HG03095 (cell line): ENCODE results near the gene RPIA.
"Not testable (repeated sequence)": the region's sequence is repeated elsewhere in the genome, so short reads cannot be mapped to it uniquely, and the experiment has no call there.

Experiments used
- ATAC-seq: cut with Tn5 transposase; IDR thresholded peaks from one replicate; pipeline ENCODE4 v1.9.1; 2021; ENCODE audit warnings: moderate library complexity; ENCODE audit not compliant: unreplicated experiment

RPIA gene

DNA sequence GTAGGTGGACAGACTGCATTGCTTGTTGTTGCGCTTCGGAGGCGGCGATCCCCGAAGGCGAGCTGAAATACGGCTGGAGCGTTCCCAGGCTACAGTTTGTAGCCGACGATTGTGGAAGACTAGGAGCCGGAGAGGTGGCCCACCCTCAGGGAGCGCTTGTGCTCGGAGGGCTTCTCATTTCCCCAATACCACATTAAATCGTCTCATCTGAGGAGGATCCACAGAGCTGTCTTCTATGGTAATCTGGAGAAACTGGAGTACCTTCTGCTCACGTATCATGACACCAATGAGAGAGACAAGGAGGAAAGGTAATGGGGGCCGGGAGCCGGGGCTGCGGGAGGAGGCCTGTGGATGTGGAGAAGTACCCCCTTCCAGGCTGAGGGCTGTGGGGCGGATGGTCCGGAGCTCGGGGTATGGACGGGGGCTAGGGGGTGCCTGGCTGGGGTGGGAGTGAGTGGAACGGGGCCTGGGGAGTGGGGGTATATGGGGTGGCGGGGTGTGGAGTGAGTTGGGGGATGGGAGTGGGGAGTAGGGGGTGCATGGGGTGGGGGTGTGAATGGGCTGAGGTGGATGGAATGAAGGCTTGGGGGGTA, 74.5 kb downstream of the RPIA start:
- ATAC-seq, result not testable (repeated sequence)

DNA sequence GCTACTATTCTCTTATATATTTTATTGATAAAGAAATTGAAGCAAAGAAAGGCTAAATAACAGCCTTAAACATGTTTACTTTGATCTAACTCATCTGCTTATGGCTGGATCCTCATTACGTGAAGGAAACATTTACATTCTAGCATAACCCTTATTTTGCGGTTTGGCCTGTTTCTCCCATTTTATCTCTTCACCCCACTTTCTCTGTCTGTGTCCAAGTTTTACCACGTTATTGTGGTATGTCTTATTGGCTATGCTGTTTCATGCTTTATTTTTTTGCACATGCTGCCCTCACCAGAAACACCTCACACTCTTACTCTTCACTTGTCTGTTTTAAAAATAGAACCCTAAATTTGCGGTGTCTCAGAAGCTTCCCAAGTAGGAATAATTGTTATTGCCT, 78.5 kb downstream of the RPIA start:
- no peak for ATAC-seq

DNA sequence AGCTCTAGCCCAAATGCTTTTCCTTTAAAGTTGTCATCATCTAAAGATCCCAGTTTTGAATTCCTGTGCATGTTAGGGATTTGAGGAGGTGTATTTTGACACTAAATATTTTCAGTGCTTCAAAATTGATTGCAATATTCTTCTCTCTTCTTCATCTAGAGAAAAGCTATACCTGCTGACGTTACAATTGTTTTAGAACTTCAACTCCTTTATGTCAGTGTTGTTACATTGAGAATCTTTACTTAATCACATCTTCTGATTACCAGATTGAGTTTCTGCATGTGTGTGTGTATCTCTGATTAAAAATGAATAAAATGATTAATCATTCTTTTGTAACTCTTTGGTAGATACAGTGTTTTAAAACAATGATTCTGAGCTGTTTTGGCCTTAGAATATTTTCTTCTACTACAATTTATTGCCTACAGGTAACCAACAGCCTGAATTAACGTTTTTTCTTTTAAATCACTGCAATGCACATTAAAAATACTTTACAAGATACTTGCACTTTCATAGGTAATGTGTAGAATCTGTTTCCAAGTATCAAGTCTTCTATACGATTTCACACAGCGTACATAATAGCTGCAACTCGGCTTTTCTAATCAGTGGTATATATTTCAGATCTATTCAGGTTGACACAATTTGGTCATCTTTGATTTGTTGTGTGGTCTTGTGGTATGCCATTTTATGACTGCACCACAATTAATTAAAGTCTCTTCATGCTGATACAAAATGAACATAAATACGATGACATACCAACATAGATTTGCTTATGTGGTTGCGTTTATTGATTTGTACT, 82.0 kb downstream of the RPIA start:
- ATAC-seq, result not testable (repeated sequence)

GRCh38 chr2:88789213-88789612, 97.7 kb downstream of the RPIA start:
- not testable (repeated sequence) for ATAC-seq

GRCh38 chr2:88795932-88796331, 104.5 kb downstream of the RPIA start:
- not testable (repeated sequence) for ATAC-seq

- not testable (repeated sequence) for ATAC-seq
Observed at GRCh38 chr2:88796523-88796922, 105.0 kb downstream of the RPIA start.

DNA sequence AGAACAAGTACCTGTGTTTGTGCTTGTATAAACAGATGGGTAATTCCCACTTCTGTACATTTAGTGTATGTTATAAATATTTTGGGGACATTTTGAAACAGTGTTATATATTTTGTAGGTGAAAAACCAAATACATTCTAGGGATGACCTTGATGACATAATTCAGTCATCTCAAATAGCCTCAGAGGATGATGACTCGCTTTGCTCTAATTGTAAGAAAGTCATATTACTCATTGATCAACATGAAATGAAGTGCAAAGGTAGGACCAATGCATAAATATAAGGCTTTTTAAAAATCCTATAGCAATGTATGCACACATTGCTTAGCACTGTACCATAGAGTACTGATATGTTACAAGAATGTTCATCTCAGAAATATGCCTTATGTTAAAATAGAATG, 105.7 kb downstream of the RPIA start:
- ATAC-seq, result not testable (repeated sequence)
